Femur (tissue), 1 donor: ENCODE results near the gene CRK.
A peak's percentile ranks its signal among the peaks of the same experiment; 100 is the strongest.
"Not testable (repeated sequence)": the region's sequence is repeated elsewhere in the genome, so short reads cannot be mapped to it uniquely, and the experiment has no call there.

Experiments
- DNase-seq: peaks from one replicate; pipeline ENCODE4 v3.0.0-alpha.2; 2017

The CRK gene

GRCh38 chr17:1462164-1463112 lies 6.4 kb upstream of the CRK start:
- DNase-seq, result no peak

- no peak for DNase-seq
These were observed 5.3 kb upstream of the CRK start for GRCh38 chr17:1461198-1461944.

GRCh38 chr17:1460233-1460632 lies 4.2 kb upstream of the CRK start:
- DNase-seq, result no peak

GRCh38 chr17:1455291-1455796 lies 688 bp downstream of the CRK start:
- DNase-seq, result peak; percentile 83

GRCh38 chr17:1454541-1454940 lies 1.5 kb downstream of the CRK start:
- no peak for DNase-seq

- DNase-seq, result not testable (repeated sequence)
These were observed 2.3 kb downstream of the CRK start for GRCh38 chr17:1453694-1454093.

- no peak for DNase-seq
These were observed 3.2 kb downstream of the CRK start for GRCh38 chr17:1452836-1453235.

- not testable (repeated sequence) for DNase-seq
These were observed 5.8 kb downstream of the CRK start for GRCh38 chr17:1450261-1450660.

GRCh38 chr17:1449412-1449967 lies 6.5 kb downstream of the CRK start:
- no peak for DNase-seq

GRCh38 chr17:1447052-1447451 lies 9.0 kb downstream of the CRK start:
- DNase-seq, result no peak

GRCh38 chr17:1446201-1446600 lies 9.8 kb downstream of the CRK start:
- no peak for DNase-seq

GRCh38 chr17:1445695-1446094 lies 10.3 kb downstream of the CRK start:
- DNase-seq, result not testable (repeated sequence)

- not testable (repeated sequence) for DNase-seq
These were observed 13.3 kb downstream of the CRK start for GRCh38 chr17:1442721-1443120.

GRCh38 chr17:1442187-1442586 lies 13.8 kb downstream of the CRK start:
- no peak for DNase-seq

GRCh38 chr17:1440921-1441320 lies 15.1 kb downstream of the CRK start:
- DNase-seq, result no peak

- DNase-seq, result no peak
These were observed 17.4 kb downstream of the CRK start for GRCh38 chr17:1438593-1439083.

GRCh38 chr17:1435326-1435725 lies 20.7 kb downstream of the CRK start:
- DNase-seq, result no peak

GRCh38 chr17:1434150-1434549 lies 21.9 kb downstream of the CRK start:
- no peak for DNase-seq

- DNase-seq, result no peak
These were observed 24.4 kb downstream of the CRK start for GRCh38 chr17:1431631-1432104.

- no peak for DNase-seq
These were observed 32.4 kb downstream of the CRK start for GRCh38 chr17:1423456-1424135.

GRCh38 chr17:1422885-1423284 lies 33.1 kb downstream of the CRK start:
- DNase-seq, result no peak

- no peak for DNase-seq
These were observed 34.6 kb downstream of the CRK start for GRCh38 chr17:1421470-1421869.
